Common myeloid progenitor, CD34-positive (primary cell): ENCODE data around the gene P3H1.
A peak's percentile ranks its signal among the peaks of the same experiment; 100 is the strongest.

Source experiments
- CTCF ChIA-PET: fragments of 350-600 bp; sonication (Branson Sonifier 250); formaldehyde crosslinking; loops from one replicate; lab custom pipeline; 2021; ENCODE audit warnings: antibody characterized with exemption; lab: Charles Lee
- POLR2A ChIA-PET: fragments of 350-600 bp; sonication (Branson Sonifier 250); formaldehyde crosslinking; loops from one replicate; lab custom pipeline; 2021; ENCODE audit warnings: antibody characterized with exemption; lab: Charles Lee
- DNase-seq, 3 donors: peaks; one replicate each; pipeline versions ENCODE4 v3.0.0 to v3.0.0-alpha.2; 2013
- H3K27ac ChIP-seq, 2 experiments: 1 replicate in 1 of 2; 2 replicates in 1 of 2; pipeline ENCODE4 v1.7.0; 2013; ENCODE audit warnings: inconsistent platforms in 2 of 2, low read length in 2 of 2, mild to moderate bottlenecking in 2 of 2, low read depth in 1 of 2, moderate library complexity in 1 of 2; ENCODE audit not compliant: severe bottlenecking in 2 of 2, insufficient read depth in 1 of 2, poor library complexity in 1 of 2
- H3K27me3 ChIP-seq, 5 experiments: replicated peaks in 2 of 5; 1 replicate in 3 of 5; 2 replicates in 2 of 5; pipeline versions ENCODE4 v1.6.1 to v1.7.0; 2013; ENCODE audit warnings: low read length in 4 of 5, mild to moderate bottlenecking in 2 of 5, moderate library complexity in 2 of 5, inconsistent platforms in 1 of 5; ENCODE audit not compliant: insufficient read depth in 5 of 5, control insufficient read depth in 4 of 5
- H3K36me3 ChIP-seq, 4 experiments: 1 replicate in 2 of 4; 2 replicates in 2 of 4; pipeline versions ENCODE4 v1.6.1 to v1.7.0; 2013; ENCODE audit warnings: low read length in 3 of 4, control low read depth in 1 of 4, mild to moderate bottlenecking in 1 of 4; ENCODE audit not compliant: control insufficient read depth in 4 of 4, insufficient read depth in 4 of 4
- H3K4me1 ChIP-seq, 4 experiments: 1 replicate in 3 of 4; 2 replicates in 1 of 4; pipeline versions ENCODE4 v1.6.1 to v1.7.1; 2013; ENCODE audit warnings: low read length in 3 of 4, mild to moderate bottlenecking in 3 of 4, control low read depth in 1 of 4, inconsistent platforms in 1 of 4, moderate library complexity in 1 of 4; ENCODE audit not compliant: control insufficient read depth in 4 of 4, insufficient read depth in 4 of 4; ENCODE audit errors: control extremely low read depth in 1 of 4
- H3K4me3 ChIP-seq, 7 experiments: 1 replicate in 4 of 7; 2 replicates in 3 of 7; pipeline versions ENCODE4 v1.5.1 to v1.7.0; 2013; ENCODE audit warnings: mild to moderate bottlenecking in 7 of 7, low read length in 6 of 7, moderate library complexity in 6 of 7, inconsistent platforms in 2 of 7, low read depth in 2 of 7, control low read depth in 1 of 7; ENCODE audit not compliant: insufficient read depth in 4 of 7, control insufficient read depth in 1 of 7; ENCODE audit errors: extremely low read depth in 1 of 7
- H3K9me3 ChIP-seq, 5 experiments: 1 replicate in 4 of 5; 2 replicates in 1 of 5; pipeline versions ENCODE4 v1.6.1 to v1.7.1; 2013; ENCODE audit warnings: low read length in 4 of 5, mild to moderate bottlenecking in 2 of 5, inconsistent platforms in 1 of 5, low read depth in 1 of 5, moderate library complexity in 1 of 5; ENCODE audit not compliant: control insufficient read depth in 4 of 5, insufficient read depth in 2 of 5; ENCODE audit errors: control extremely low read depth in 1 of 5
- WGBS: methylation state at CpG from one replicate; pipeline ENCODE4 v1.1.5; 2013; ENCODE audit not compliant: insufficient coverage; 5-methylcytosine and 5-hydroxymethylcytosine counted together

The P3H1 gene

GRCh38 chr1:42735056-42735455 is 31.8 kb downstream of the P3H1 start:
- no peaks in the 10 kb centered on the region for H3K9me3 ChIP-seq
- H3K27me3 ChIP-seq, result no peaks in the 10 kb centered on the region
- peaks cover 3 to 32% (median 28%) of the 10 kb centered on the region in 4 experiments for H3K4me1 ChIP-seq
- CTCF ChIA-PET, result interaction anchor here (0.8 to 2.0 kb wide), 3 partner anchors 11 to 157 kb away, joined by 3 to 9 read pairs (median 3); no protein-coding TSS in a partner anchor
- no peak for DNase-seq
- H3K4me3 ChIP-seq, result no peak overlapping the region
- H3K27ac ChIP-seq, result no peak overlapping the region
- no peaks in the 10 kb centered on the region for H3K36me3 ChIP-seq
- POLR2A ChIA-PET, result no interaction called here
- WGBS, result 93% methylated on average over 8 of the region's 11 CpGs

GRCh38 chr1:42734201-42735035 is 32.4 kb downstream of the P3H1 start:
- Histone ChIP-seq H3K27me3 (no peaks in the 10 kb centered on the region), H3K27ac (no peak overlapping the region), H3K36me3 (no peaks in the 10 kb centered on the region), H3K9me3 (no peaks in the 10 kb centered on the region), H3K4me1 (peaks cover 3 to 32% (median 28%) of the 10 kb centered on the region in 4 experiments), H3K4me3 (no peak overlapping the region)
- DNase-seq, result no peak
- ChIA-PET POLR2A (no interaction called here), CTCF (interaction anchor here (0.7 to 2.0 kb wide), 3 partner anchors 12 to 154 kb away, joined by 3 to 9 read pairs (median 3); no protein-coding TSS in a partner anchor)
- 98% methylated on average over 4 of the region's 7 CpGs for WGBS

- Histone ChIP-seq H3K27ac (no peak overlapping the region), H3K4me3 (no peak overlapping the region), H3K9me3 (no peaks in the 10 kb centered on the region), H3K4me1 (peaks cover 3 to 30% (median 27%) of the 10 kb centered on the region in 4 experiments), H3K36me3 (no peaks in the 10 kb centered on the region), H3K27me3 (no peaks in the 10 kb centered on the region)
- no peak for DNase-seq
- CTCF ChIA-PET, result interaction anchor here (0.9 to 2.0 kb wide), 2 partner anchors 12 to 16 kb away, joined by 3 to 9 read pairs; no protein-coding TSS in a partner anchor
- POLR2A ChIA-PET, result no interaction called here
- 98% methylated on average over 11 of the region's 12 CpGs for WGBS
These were observed 33.2 kb downstream of the P3H1 start for GRCh38 chr1:42733415-42734200.

- no peak overlapping the region for H3K27ac ChIP-seq
- H3K4me3 ChIP-seq, result no peak overlapping the region
- no peaks in the 10 kb centered on the region for H3K9me3 ChIP-seq
- ChIA-PET CTCF (no interaction called here), POLR2A (no interaction called here)
- H3K36me3 ChIP-seq, result no peaks in the 10 kb centered on the region
- H3K4me1 ChIP-seq, result peaks cover 3 to 19% (median 16%) of the 10 kb centered on the region in 4 experiments
- DNase-seq, result no peak
- WGBS, result 98% methylated on average over 6 of the region's 10 CpGs
- no peaks in the 10 kb centered on the region for H3K27me3 ChIP-seq
These were observed 34.6 kb downstream of the P3H1 start for GRCh38 chr1:42732126-42732680.

- Histone ChIP-seq H3K36me3 (no peaks in the 10 kb centered on the region), H3K4me3 (no peak overlapping the region), H3K4me1 (peaks cover 0 to 13% (median 10%) of the 10 kb centered on the region in 4 experiments), H3K27me3 (no peaks in the 10 kb centered on the region), H3K9me3 (no peaks in the 10 kb centered on the region), H3K27ac (no peak overlapping the region)
- DNase-seq, result no peak
- ChIA-PET CTCF (no interaction called here), POLR2A (no interaction called here)
- WGBS, result 100% methylated on average over 1 of the region's 3 CpGs
These were observed 35.2 kb downstream of the P3H1 start for GRCh38 chr1:42731585-42731984.

- peak in 2 of 3 donors; percentile 14 to 15 for DNase-seq
- CTCF ChIA-PET, result no interaction called here
- Histone ChIP-seq H3K36me3 (no peaks in the 10 kb centered on the region), H3K4me1 (peaks cover 0 to 7% (median 4%) of the 10 kb centered on the region in 4 experiments), H3K27ac (no peak overlapping the region), H3K27me3 (no peaks in the 10 kb centered on the region), H3K4me3 (no peak overlapping the region), H3K9me3 (no peaks in the 10 kb centered on the region)
- POLR2A ChIA-PET, result no interaction called here
- 50% methylated on average over 2 of the region's 4 CpGs for WGBS
These were observed 35.8 kb downstream of the P3H1 start for GRCh38 chr1:42730988-42731387.
